Mucosa of gallbladder (tissue), 1 donor: ENCODE results near the gene IFT57. TPM values are rescaled to one million over a fixed set of nuclear protein-coding genes. Genes with fewer than 3 reads are reported as not detected.
"Not testable (repeated sequence)": the region's sequence is repeated elsewhere in the genome, so short reads cannot be mapped to it uniquely, and the experiment has no call there.

Experiments used
- DNase-seq: peaks from one replicate; pipeline ENCODE4 v3.0.0-alpha.2; 2020; ENCODE audit warnings: low spot score
- total RNA-seq: library from RNA; stranded (reverse); gene quantifications from one replicate; pipeline ENCODE4 v1.2.1, GENCODE V29; 2021
- donor health status: DM: no; HTN: no; CAD: no.

The IFT57 gene
- total RNA-seq, 1 donor from 2014 or later = 51.1 TPM

DNA sequence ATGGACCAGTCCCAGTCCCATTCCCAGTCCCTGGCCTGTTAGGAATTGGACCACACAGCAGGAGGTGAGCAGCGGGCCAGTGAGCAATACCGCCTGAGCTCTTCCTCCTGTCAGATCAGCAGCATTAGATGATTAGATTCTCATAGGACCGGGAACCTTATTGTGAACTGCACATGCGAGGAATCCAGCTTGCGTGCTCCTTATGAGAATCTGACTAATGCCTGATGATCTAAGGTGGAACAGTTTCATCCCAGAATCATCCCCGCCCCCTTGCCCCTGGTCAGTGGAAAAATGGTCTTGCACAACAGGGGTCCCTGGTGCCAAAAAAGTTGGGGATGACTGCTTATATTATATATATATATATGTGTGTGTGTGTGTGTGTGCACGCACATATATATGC lies 63.1 kb downstream of the IFT57 start:
- DNase-seq = no peak

DNA sequence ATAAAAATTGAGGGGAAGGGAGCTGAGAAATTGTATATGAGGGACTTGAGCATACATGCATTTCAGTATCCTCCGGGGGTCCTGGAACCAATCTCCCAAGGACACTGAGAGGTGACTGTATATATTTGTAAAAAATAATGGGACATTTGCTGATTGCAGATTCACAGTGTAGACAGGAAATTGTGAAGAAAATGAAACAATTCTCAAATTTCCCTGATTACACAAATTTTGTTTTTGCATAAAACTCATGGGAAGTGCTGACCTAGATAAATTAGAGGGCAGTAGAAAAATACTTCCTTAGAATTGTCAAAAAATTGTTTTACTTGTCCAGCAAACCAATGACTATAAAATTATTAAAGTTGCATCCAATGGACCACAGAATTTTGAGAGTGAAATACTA lies 64.0 kb downstream of the IFT57 start:
- no peak for DNase-seq

DNA sequence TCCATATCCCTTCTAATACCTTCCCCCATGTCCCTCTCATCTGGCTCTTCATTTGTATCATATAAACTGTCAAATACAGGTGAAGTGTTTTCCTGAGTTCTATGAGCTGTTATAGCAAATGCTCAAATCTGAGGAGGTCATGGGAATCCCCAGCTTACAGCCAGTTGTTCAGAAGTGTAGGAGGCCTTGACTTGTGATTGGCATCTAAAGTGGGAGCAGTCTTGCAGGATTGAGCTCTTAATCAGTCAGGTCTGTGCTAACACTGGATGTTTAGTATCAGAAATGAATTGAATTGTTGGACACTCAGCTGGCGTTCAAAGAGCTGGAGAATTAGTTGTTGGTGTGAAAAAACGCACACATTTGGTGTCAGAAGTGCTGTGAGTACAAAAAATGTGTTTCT lies 65.0 kb downstream of the IFT57 start:
- no peak for DNase-seq

GRCh38 chr3:108156312-108156853 lies 65.8 kb downstream of the IFT57 start:
- DNase-seq = no peak

- not testable (repeated sequence) for DNase-seq
Observed at GRCh38 chr3:108155642-108156041, 66.6 kb downstream of the IFT57 start.

- peak; percentile 19 for DNase-seq
Observed at GRCh38 chr3:108153451-108153981, 68.7 kb downstream of the IFT57 start.

DNA sequence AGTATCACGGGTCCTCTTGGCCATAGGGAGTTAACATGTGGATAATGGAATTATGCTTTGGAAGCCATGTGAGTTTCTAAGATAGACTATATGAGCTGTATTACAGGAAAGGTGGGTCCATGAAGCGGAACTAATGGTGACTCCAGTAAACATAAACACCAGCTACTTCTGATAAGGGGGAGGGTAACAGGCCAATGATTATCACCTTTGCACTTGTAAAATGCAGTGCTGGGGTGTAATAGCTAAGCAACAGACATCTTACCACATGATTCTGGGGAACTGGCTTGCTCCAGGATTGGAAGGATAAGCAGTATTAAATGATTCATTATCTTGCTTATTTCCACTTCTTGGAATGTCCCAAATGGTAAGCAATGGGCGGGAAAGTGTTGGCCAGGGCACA lies 70.0 kb downstream of the IFT57 start:
- no peak for DNase-seq

DNA sequence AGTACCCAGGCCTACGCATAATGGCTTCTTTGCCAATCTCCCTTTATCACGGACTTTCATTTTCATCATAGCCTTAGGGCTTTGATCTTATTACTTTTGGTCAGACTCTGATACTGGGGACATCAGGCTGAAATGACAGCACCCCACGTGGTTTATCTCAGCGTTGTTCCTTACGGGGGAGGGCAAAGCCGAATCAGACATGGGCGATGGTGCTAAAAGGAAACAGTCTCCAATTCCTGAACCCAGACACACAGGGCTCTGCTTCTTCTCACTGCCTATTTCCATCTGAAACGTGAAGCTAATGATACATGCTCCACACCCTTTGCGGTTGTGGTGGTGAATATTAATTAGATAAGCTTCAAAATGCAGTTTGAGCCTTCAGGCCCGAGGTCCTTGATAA lies 72.0 kb downstream of the IFT57 start:
- DNase-seq = no peak

GRCh38 chr3:108146139-108146538 lies 76.1 kb downstream of the IFT57 start:
- no peak for DNase-seq

GRCh38 chr3:108145578-108145977 lies 76.6 kb downstream of the IFT57 start:
- DNase-seq = no peak

DNA sequence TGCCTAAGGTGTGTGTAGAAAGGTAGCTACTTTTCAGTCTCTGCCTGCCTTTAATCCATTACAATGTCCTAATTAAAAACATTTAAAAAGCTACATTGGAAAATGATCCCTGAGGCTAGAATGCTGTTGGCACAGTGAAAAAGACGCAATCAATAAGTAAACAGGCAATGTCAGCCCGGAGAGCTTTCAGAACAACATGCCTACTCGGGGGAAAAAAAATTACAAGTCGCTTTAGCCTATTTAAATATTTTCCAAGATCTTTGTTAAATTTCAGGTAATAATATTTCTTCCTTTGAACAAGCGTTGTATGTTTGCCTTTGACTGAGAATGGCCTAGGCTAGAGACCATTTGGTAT lies 84.8 kb downstream of the IFT57 start:
- no peak for DNase-seq

DNA sequence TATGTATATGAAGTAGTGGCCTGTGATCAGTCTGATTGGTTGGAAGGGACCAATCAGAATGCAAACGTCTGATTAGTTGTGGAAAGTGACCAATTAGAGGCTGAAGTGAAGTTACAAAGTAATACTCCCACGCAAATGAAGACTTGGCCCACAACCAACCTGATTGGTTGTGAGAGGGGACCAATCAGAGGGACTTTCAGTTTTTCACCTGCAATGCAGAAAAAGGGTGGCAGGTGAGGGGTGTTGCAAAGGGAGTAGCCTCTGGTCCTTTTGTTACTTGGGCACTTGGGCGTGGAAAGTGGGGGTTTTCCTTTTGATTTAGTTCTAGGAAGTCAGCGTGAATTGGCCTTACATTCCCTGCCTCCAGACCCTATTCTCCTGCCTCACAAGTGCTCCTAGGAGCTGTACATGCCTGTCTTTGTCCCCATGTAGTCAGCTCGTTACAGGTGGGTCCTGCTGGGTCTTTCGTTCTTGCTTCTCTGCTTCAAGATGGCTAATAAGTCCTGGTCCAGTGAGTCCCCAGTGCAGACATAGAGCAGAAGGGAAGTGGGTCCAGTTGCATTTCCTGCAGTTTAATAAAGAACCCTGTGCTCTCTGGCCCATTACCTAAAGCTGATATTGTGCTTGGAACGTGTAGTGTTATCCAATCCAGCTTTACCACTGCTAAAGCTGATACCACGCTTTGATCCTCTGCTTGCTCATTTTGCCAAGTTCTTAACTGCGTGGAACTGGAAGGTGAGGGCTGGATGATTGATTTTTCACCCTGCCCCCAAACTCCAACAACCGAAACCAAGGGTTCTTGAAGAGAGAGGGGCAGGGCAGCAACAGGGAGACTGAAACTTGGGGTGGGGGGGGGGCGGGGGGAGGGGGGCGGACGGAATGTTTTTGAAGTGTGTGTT lies 85.4 kb downstream of the IFT57 start:
- DNase-seq = peak; percentile 43

- DNase-seq = no peak
Observed at GRCh38 chr3:108134555-108134880, 87.7 kb downstream of the IFT57 start.

- DNase-seq = no peak
Observed at GRCh38 chr3:108133858-108134554, 88.2 kb downstream of the IFT57 start.

DNA sequence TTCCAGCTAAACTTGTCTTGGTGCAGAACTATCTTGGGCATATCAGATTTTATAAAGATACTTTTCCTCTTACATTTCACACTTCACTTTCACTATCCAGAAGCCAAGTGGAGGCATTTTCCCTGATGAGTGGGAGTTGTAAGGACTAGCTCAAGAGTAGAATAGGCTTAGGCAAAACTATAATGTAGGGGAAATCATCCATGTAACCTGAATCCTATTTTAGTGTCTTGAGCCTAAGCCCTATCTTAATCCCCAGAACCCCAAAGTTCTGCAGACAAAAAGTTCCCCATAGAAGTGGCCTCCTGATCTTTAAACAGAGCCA lies 89.2 kb downstream of the IFT57 start:
- DNase-seq = no peak

- DNase-seq = no peak
Observed at GRCh38 chr3:108131475-108132134, 90.6 kb downstream of the IFT57 start.

DNA sequence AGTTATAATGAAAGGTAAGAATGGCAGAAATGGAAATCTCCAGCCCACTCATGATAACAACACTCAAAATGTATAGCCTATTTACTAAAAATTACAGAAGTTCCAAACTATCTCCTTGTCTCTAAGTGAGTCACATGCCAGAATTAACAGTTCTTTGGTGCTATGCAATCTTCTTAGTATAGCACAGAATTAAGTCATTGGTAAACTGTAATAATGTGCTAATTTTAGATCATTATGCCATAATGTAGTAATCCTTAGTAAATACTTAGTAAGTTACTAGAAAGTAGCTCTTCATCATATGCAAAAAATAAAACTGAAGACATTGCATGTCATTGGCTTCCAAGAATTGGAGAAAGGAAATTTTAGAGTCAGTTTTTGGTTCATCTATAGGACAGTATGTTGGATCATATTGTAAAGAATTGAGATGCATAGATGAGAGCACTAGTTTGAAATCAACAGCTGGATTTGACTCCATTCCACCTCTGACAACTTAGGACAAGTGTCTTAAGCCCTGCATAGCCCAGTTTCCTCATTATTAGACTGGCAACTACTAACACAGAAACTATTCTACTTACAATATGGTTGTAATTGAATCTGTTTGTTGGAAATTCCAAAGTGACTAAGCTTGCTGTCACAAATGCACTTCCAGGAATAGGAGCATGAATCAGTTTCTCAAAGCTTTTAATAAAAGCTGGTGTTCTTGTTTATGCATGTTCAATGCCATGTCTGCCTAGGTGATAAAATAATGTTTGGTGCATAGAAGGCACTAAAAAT lies 91.3 kb downstream of the IFT57 start:
- DNase-seq = no peak

GRCh38 chr3:108130236-108130635 lies 92.0 kb downstream of the IFT57 start:
- DNase-seq = no peak

DNA sequence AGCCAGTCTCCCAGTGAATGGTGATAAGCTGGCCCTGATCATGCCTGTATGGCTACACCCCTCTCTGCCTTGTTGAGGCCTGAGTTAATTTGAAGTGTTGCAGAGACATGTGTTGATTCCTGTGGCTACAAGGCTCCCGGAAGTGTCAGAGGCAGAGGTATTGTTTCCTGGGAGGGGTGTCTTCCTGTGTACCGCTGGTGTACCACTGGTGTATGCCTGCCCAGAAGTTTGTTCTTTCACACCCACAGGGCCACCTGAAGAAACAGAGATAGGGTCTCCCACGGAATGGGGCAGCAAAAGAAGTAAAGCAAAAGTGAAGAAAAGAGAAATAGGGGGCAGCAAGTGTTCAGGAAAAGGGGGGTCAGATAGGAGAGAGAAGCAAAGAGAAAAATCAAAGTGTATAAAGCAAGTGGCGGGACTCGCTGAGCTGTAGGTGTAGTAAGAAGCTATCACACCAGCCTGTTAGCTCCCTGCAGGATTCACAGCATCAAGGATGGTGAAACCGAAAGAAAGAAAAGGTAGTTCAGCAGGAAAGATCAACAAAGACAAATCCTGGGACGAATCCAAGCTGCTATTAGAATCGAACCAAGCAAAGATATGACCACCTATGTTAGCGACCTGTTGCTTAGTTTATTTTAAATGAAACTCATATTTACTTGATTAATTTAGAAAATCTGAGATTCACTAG lies 94.8 kb downstream of the IFT57 start:
- no peak for DNase-seq

- DNase-seq = no peak
Observed at GRCh38 chr3:108126348-108126747, 95.9 kb downstream of the IFT57 start.

DNA sequence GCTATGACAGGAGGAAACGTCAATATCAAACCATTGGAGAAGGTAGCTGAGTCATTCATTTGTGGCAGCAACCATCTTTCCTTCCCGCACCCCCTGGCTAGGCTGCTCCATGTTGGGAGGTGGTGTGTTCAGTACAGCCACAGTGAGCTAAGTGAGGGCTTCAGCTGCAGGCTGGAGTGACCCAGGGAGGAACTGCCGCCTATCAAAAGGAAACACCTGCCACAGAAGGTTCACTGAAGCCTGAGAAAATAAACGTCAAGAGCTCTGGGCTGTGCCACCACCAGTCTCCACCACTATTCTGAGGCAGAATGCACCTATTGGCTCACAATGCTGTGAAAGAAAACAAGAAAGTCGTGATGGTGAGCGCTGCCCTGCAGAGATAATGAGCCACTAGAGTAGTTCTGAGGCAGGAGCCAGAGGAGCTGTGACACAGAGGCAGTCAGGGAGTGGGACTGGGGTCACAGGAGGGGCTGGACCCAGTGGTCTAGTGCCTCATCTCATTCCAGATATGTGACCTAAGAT lies 96.6 kb downstream of the IFT57 start:
- DNase-seq = no peak
